Neural cell (in vitro differentiated cells): Measurements from ENCODE around the gene CPSF6. TPM values are rescaled to one million over a fixed set of nuclear protein-coding genes. Genes with fewer than 3 reads are reported as not detected.

Source experiments
- H2AFZ ChIP-seq: fragments of 200-600, 300-800 bp; sonication (generic), shearing (Covaris generic); 2 replicates; pipeline ENCODE4 v1.6.0; 2014; ENCODE audit warnings: low read depth, mild to moderate bottlenecking, antibody characterized with exemption, low read length, moderate library complexity
- H3F3A ChIP-seq: fragments of 200-600 bp; shearing (Covaris generic); 2 replicates; pipeline ENCODE4 v1.6.1; 2016; ENCODE audit warnings: mild to moderate bottlenecking, moderate library complexity, mixed read lengths, antibody characterized with exemption, low read length; ENCODE audit not compliant: insufficient read depth, poor library complexity, severe bottlenecking
- H3K27ac ChIP-seq: fragments of 200-600, 300-800 bp; sonication (generic), shearing (Covaris generic); 2 replicates; pipeline ENCODE4 v1.5.1; 2014; ENCODE audit warnings: mild to moderate bottlenecking, low read length, moderate library complexity
- H3K27me3 ChIP-seq: fragments of 300-800, 200-600 bp; sonication (generic), shearing (Covaris generic); 2 replicates; pipeline ENCODE4 v1.6.0; 2014; ENCODE audit warnings: mild to moderate bottlenecking, low read depth, low read length, moderate library complexity; ENCODE audit not compliant: insufficient read depth
- H3K36me3 ChIP-seq: fragments of 300-800, 200-600 bp; sonication (generic), shearing (Covaris generic); 2 replicates; pipeline ENCODE4 v1.5.1; 2014; ENCODE audit warnings: mild to moderate bottlenecking, antibody characterized with exemption, low read length, moderate library complexity; ENCODE audit not compliant: insufficient read depth
- H3K4me2 ChIP-seq: fragments of 300-800, 200-600 bp; sonication (generic), shearing (Covaris generic); 2 replicates; pipeline ENCODE4 v1.6.0; 2014; ENCODE audit warnings: mild to moderate bottlenecking, low read length
- H3K4me3 ChIP-seq: fragments of 300-800, 200-600 bp; sonication (generic), shearing (Covaris generic); 2 replicates; pipeline ENCODE4 v1.5.1; 2014; ENCODE audit warnings: mild to moderate bottlenecking, low read length, moderate library complexity
- H3K79me2 ChIP-seq: fragments of 200-600 bp; shearing (Covaris generic); replicated peaks from 2 replicates; pipeline ENCODE4 v1.6.0; 2014; ENCODE audit warnings: mild to moderate bottlenecking, low read length, moderate library complexity; ENCODE audit not compliant: insufficient read depth
- H3K9ac ChIP-seq: fragments of 300-800, 200-600 bp; sonication (generic), shearing (Covaris generic); 2 replicates; pipeline ENCODE4 v1.6.1; 2016; ENCODE audit warnings: mild to moderate bottlenecking, low read length, mixed read lengths
- H3K9me2 ChIP-seq: fragments of 200-600 bp; shearing (Covaris generic); 2 replicates; pipeline ENCODE4 v1.6.1; 2016; ENCODE audit warnings: mild to moderate bottlenecking, low read length, mixed read lengths; ENCODE audit not compliant: insufficient read depth
- H3K9me3 ChIP-seq: fragments of 200-600, 300-800 bp; sonication (generic), shearing (Covaris generic); 2 replicates; pipeline ENCODE4 v1.6.1; 2016; ENCODE audit warnings: mild to moderate bottlenecking, mixed run types, low read length, moderate library complexity, mixed read lengths
- H4K20me1 ChIP-seq: fragments of 200-600 bp; shearing (Covaris generic); 2 replicates; pipeline ENCODE4 v1.6.1; 2016; ENCODE audit warnings: mild to moderate bottlenecking, mixed run types; ENCODE audit not compliant: insufficient read depth
- EP300 ChIP-seq: fragments of 450-650 bp; conservative IDR thresholded peaks from 2 replicates; pipeline ENCODE4 v1.6.1; 2014; ENCODE audit warnings: antibody characterized with exemption, mild to moderate bottlenecking, moderate library complexity; ENCODE audit not compliant: poor library complexity, severe bottlenecking
- EZH2 ChIP-seq: fragments of 200-600, 300-800 bp; shearing (Covaris generic), sonication (generic); IDR thresholded peaks from 2 replicates; pipeline ENCODE4 v1.6.1; 2014; ENCODE audit warnings: antibody characterized with exemption, low read length, borderline replicate concordance, mild to moderate bottlenecking; ENCODE audit not compliant: insufficient read depth, poor library complexity, severe bottlenecking
- MXI1 ChIP-seq: fragments of 450-650 bp; conservative IDR thresholded peaks from 2 replicates; pipeline ENCODE4 v1.6.1; 2014; ENCODE audit warnings: antibody characterized with exemption, mild to moderate bottlenecking; ENCODE audit not compliant: poor library complexity, severe bottlenecking
- POLR2AphosphoS5 ChIP-seq: IDR thresholded peaks from 2 replicates; pipeline ENCODE4 v1.6.1; 2012
- RAD21 ChIP-seq: fragments of 450-650 bp; conservative IDR thresholded peaks from 2 replicates; pipeline ENCODE4 v1.6.1; 2014; ENCODE audit warnings: antibody characterized with exemption, mild to moderate bottlenecking, moderate library complexity
- SMC3 ChIP-seq: fragments of 450-650 bp; conservative IDR thresholded peaks from 2 replicates; pipeline ENCODE4 v1.6.1; 2014; ENCODE audit warnings: antibody characterized with exemption, mild to moderate bottlenecking, moderate library complexity; ENCODE audit not compliant: poor library complexity
- TAF1 ChIP-seq: IDR thresholded peaks from 2 replicates; pipeline ENCODE4 v1.6.1; 2012; ENCODE audit warnings: low read depth
- polyA plus RNA-seq: library from polyadenylated mRNA; depleted of rRNA; stranded (reverse); fragments of >200 nt; gene quantifications from 2 replicates; pipeline ENCODE4 v1.2.3, GENCODE V29; 2014
- TF ChIP-seq, protein P1 (sequence below): IDR thresholded peaks from 2 replicates; pipeline ENCODE4 v1.6.1; 2012; ENCODE audit warnings: borderline replicate concordance
- TF ChIP-seq, protein P2 (sequence below): fragments of 450-650 bp; IDR thresholded peaks from 2 replicates; pipeline ENCODE4 v1.5.1; 2014; ENCODE audit warnings: antibody characterized with exemption, mild to moderate bottlenecking, moderate library complexity; ENCODE audit not compliant: poor library complexity, severe bottlenecking

The CPSF6 gene
- polyA plus RNA-seq, 1 donor from 2014 or later, result 180 TPM

DNA sequence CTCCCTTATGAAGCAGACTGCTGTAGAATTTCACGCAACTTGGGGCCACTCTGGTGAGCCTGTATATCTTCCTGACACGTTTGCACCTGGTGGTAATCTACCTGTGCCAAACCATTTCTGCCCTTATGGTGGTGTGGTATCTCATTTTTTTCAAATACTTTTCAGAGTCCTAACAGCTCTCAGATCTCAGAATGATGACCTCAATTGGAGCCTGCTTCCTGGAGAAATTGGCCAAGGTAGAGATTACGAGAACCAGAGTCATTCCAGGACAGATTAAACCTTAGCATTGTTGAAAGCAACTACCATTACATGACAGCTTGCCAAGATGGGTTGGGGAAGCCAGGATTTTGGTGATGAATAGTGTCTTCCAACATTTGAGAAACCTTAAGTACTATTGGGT is 48.2 kb downstream of the CPSF6 start:
- Histone ChIP-seq H3K9ac (no peak overlapping the region), H3K4me3 (no peak overlapping the region), H4K20me1 (no peaks in the 10 kb centered on the region), H3K79me2 (no peaks in the 10 kb centered on the region), H3F3A (no peaks in the 10 kb centered on the region), H3K27me3 (no peaks in the 10 kb centered on the region), H3K9me2 (no peaks in the 10 kb centered on the region), H3K36me3 (no peaks in the 10 kb centered on the region), H3K27ac (no peak overlapping the region), H3K9me3 (no peaks in the 10 kb centered on the region), H2AFZ (no peak overlapping the region), H3K4me2 (no peak overlapping the region)
- no peak for TF ChIP-seq POLR2AphosphoS5
- TF ChIP-seq SMC3, result no peak
- no peak for TF ChIP-seq RAD21
- no peak for TF ChIP-seq TAF1
- TF ChIP-seq, protein P1, sequence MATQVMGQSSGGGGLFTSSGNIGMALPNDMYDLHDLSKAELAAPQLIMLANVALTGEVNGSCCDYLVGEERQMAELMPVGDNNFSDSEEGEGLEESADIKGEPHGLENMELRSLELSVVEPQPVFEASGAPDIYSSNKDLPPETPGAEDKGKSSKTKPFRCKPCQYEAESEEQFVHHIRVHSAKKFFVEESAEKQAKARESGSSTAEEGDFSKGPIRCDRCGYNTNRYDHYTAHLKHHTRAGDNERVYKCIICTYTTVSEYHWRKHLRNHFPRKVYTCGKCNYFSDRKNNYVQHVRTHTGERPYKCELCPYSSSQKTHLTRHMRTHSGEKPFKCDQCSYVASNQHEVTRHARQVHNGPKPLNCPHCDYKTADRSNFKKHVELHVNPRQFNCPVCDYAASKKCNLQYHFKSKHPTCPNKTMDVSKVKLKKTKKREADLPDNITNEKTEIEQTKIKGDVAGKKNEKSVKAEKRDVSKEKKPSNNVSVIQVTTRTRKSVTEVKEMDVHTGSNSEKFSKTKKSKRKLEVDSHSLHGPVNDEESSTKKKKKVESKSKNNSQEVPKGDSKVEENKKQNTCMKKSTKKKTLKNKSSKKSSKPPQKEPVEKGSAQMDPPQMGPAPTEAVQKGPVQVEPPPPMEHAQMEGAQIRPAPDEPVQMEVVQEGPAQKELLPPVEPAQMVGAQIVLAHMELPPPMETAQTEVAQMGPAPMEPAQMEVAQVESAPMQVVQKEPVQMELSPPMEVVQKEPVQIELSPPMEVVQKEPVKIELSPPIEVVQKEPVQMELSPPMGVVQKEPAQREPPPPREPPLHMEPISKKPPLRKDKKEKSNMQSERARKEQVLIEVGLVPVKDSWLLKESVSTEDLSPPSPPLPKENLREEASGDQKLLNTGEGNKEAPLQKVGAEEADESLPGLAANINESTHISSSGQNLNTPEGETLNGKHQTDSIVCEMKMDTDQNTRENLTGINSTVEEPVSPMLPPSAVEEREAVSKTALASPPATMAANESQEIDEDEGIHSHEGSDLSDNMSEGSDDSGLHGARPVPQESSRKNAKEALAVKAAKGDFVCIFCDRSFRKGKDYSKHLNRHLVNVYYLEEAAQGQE, result no peak
- TF ChIP-seq EZH2, result no peak
- TF ChIP-seq MXI1, result no peak
- TF ChIP-seq EP300, result no peak
- TF ChIP-seq, protein P2, sequence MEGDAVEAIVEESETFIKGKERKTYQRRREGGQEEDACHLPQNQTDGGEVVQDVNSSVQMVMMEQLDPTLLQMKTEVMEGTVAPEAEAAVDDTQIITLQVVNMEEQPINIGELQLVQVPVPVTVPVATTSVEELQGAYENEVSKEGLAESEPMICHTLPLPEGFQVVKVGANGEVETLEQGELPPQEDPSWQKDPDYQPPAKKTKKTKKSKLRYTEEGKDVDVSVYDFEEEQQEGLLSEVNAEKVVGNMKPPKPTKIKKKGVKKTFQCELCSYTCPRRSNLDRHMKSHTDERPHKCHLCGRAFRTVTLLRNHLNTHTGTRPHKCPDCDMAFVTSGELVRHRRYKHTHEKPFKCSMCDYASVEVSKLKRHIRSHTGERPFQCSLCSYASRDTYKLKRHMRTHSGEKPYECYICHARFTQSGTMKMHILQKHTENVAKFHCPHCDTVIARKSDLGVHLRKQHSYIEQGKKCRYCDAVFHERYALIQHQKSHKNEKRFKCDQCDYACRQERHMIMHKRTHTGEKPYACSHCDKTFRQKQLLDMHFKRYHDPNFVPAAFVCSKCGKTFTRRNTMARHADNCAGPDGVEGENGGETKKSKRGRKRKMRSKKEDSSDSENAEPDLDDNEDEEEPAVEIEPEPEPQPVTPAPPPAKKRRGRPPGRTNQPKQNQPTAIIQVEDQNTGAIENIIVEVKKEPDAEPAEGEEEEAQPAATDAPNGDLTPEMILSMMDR, result no peak

DNA sequence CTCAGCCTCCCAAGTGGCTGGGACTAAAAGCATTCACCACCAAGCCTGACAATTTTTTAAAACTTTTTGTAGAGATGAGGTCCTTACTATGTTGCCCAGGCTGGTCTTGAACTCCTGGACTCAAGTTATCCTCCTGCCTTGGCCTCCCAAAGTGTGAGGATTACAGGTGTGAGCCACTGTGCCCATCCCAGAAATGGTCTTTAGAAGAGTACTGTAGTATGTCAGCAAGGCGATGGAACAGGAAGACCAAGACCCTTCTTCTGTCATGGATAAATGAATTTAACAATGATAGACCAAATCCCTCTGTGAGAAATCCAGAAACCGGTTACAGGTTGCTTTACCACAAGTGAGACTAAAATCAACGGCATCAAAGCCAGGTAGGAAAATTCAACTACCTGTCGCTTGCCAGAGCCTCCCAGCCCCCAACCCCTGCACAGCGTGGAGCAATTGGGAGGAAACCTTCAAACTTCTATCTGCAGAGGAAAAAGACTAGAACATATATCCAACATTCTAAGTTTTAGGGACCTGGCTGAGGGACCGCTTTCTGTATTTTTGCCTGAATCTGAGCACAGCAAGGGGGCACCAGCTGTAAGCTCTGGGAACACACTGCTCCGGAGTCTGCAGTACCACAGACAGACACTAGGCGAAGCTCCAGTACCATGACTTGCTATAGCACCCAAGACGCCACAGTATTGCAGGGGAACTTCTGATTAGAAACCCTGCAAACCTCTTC is 51.3 kb downstream of the CPSF6 start:
- no peak overlapping the region for H3K9ac ChIP-seq
- H3K4me2 ChIP-seq, result no peak overlapping the region
- H3K36me3 ChIP-seq, result no peaks in the 10 kb centered on the region
- no peak overlapping the region for H2AFZ ChIP-seq
- H3K27ac ChIP-seq, result no peak overlapping the region
- no peak overlapping the region for H3K4me3 ChIP-seq
- H3K9me2 ChIP-seq, result no peaks in the 10 kb centered on the region
- no peaks in the 10 kb centered on the region for H3K79me2 ChIP-seq
- no peaks in the 10 kb centered on the region for H4K20me1 ChIP-seq
- no peaks in the 10 kb centered on the region for H3K9me3 ChIP-seq
- no peaks in the 10 kb centered on the region for H3F3A ChIP-seq
- TF ChIP-seq EZH2, result no peak
- TF ChIP-seq RAD21, result peak; percentile 47
- TF ChIP-seq SMC3, result no peak
- TF ChIP-seq POLR2AphosphoS5, result no peak
- TF ChIP-seq, protein P2, result peak; percentile 64
- H3K27me3 ChIP-seq, result no peaks in the 10 kb centered on the region
